Right hindlimb (tissue), 1 donor: ENCODE measurements around the gene DEFB115.
"Not testable (repeated sequence)": the region's sequence is repeated elsewhere in the genome, so short reads cannot be mapped to it uniquely, and the experiment has no call there.

Source experiments
- DNase-seq: peaks from one replicate; pipeline ENCODE4 v3.0.0-alpha.2; 2018

Gene DEFB115

GRCh38 chr20:31257364-31257763, at the start of gene DEFB115:
DEFB115 (plus strand) TSS chr20:31257664; CDS start chr20:31257664, 0 bp downstream.
- DNase-seq, result no peak

DNA sequence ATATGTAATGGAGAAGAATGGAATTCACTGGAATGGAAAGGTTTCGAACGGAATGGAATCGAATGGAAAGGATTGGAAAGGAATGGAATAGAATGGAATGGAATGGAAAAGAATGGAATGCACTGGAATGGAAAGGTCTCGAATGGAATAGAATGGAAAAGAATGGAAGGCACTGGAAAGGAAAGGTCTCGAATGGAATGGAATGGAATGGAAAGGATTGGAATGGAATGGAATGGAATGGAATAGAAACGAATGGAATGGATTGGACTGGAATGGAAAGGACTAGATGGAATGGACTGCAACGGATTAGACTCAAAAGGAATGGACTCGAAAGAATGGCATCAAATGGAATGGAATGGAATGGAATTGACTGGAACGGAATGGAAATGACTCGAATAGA, 20.5 kb upstream of the DEFB115 start:
- no peak for DNase-seq

DNA sequence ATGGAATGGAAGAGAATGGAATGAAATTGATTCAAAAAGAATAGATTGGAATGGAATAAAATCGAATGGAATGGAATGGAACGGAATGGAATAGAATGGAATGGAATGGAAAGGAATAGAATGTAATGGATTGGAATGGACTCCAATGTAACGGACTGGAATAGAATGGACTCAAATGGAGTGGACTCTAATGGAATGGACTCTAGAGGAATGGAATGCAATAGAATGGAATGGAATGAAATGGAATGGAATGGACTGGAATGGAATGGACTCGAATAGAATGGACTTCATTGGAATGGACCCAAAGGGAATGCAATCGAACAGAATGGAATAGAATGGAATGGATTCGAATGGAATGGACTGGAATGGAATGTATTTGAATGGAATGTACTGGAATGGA, 19.7 kb upstream of the DEFB115 start:
- no peak for DNase-seq

GRCh38 chr20:31239139-31239538, 18.3 kb upstream of the DEFB115 start:
- no peak for DNase-seq

- no peak for DNase-seq
Observed at GRCh38 chr20:31256959-31257358, 505 bp upstream of the DEFB115 start.

DNA sequence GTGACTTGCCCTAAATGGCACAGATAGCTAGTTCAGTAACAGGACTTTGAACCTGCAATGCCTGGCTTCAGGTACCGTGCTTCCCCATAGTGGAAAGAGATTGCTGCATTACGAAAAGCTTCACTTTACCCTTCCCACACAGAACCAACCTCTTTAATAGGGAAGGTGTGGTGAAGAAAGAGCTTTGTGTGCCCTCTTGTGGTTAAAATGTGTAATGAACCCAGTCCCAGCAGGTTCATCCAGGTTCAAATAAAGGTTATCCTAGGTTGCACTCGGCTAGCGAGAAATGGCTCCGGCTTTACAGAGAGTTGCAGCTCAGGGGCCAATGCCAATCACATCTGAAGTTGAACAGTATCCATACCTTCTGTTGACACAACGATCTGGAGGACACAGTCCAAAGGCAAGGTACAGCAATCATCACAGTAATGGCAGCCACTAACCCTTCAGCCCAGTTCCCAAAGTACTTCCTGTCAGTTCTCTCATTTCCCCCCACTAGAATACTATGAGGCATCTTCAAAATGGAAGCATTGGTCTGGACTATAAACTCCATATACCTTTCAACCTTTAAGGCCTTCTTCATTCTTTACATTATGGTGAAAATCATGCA, 3.0 kb downstream of the DEFB115 start:
- no peak for DNase-seq

- no peak for DNase-seq
Observed at GRCh38 chr20:31274441-31274840, 17.0 kb downstream of the DEFB115 start.

DNA sequence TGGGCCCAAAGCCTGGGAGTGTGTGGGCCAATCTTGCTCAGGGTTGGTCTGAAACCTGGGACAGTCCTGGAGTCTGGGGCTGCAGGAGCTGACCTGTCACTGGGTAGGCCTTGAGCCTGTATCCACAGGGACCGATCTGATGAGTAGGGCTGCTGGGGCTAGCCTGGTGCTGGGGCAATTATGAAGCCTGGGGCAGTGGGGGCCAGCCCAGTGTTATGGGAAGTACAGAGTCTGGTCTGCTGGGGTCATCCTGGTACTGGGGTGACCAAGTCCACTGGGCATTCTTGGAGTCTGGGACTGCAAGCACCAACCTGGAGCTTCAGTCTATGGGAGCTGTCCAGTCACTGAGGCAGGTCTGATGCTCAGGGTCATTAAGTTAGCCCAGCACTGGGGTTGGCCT, 20.7 kb downstream of the DEFB115 start:
- DNase-seq, result no peak

GRCh38 chr20:31284964-31285363, 27.5 kb downstream of the DEFB115 start:
- not testable (repeated sequence) for DNase-seq

GRCh38 chr20:31308535-31309162, 51.2 kb downstream of the DEFB115 start, which contains the start of gene DEFB116:
DEFB116 (minus strand) TSS chr20:31308585; CDS start chr20:31308585, 0 bp downstream.
- no peak for DNase-seq
